Activated T-cell treated with anti-CD3 and anti-CD28 coated beads, Interleukin-2, amount 50 U/mL, for 72 hours (primary cell): Measurements from ENCODE around the gene SPNS2. TPM values are rescaled to one million over a fixed set of nuclear protein-coding genes. Genes with fewer than 3 reads are reported as not detected.
A peak's percentile ranks its signal among the peaks of the same experiment; 100 is the strongest.

Source experiments
- ATAC-seq, 2 donors: fragments of 150-1000 bp; cut with Tn5 transposase; replicated peaks in 1 of 2; 2 replicates each; pipeline ENCODE4 v1.10.0; 2021; ENCODE audit warnings: moderate library complexity in 2 of 2, mild to moderate bottlenecking in 1 of 2
- DNase-seq, 2 donors: peaks; one replicate each; pipeline ENCODE4 v3.0.0; 2021 to 2022; ENCODE audit warnings: mixed read lengths in 1 of 2
- H3K27ac Mint-ChIP-seq: one replicate; pipeline ENCODE4 v1.8.0; 2022; ENCODE audit warnings: mild to moderate bottlenecking, moderate library complexity, mixed read lengths
- H3K27me3 Mint-ChIP-seq: one replicate; pipeline ENCODE4 v1.8.0; 2022; ENCODE audit warnings: low read depth, mixed read lengths
- H3K36me3 Mint-ChIP-seq, 2 donors: one replicate each; pipeline ENCODE4 v1.8.0; 2022; ENCODE audit warnings: mixed read lengths in 2 of 2, mild to moderate bottlenecking in 1 of 2; ENCODE audit not compliant: insufficient read depth in 2 of 2
- H3K4me1 Mint-ChIP-seq: one replicate; pipeline ENCODE4 v1.8.0; 2022; ENCODE audit warnings: low read depth, mixed read lengths
- H3K4me3 Mint-ChIP-seq, 2 donors: one replicate each; pipeline ENCODE4 v1.8.0; 2022; ENCODE audit warnings: mild to moderate bottlenecking in 2 of 2, mixed read lengths in 2 of 2, moderate library complexity in 2 of 2
- H3K9me3 Mint-ChIP-seq, 2 donors: one replicate each; pipeline ENCODE4 v1.8.0; 2022; ENCODE audit warnings: mixed read lengths in 2 of 2
- total RNA-seq, 2 donors: library from RNA; stranded (reverse); gene quantifications; one replicate each; pipeline ENCODE4 v1.2.3, GENCODE V29; 2022

The SPNS2 gene
- total RNA-seq, 2 donors from 2014 or later = 1.1 to 1.3 TPM

DNA sequence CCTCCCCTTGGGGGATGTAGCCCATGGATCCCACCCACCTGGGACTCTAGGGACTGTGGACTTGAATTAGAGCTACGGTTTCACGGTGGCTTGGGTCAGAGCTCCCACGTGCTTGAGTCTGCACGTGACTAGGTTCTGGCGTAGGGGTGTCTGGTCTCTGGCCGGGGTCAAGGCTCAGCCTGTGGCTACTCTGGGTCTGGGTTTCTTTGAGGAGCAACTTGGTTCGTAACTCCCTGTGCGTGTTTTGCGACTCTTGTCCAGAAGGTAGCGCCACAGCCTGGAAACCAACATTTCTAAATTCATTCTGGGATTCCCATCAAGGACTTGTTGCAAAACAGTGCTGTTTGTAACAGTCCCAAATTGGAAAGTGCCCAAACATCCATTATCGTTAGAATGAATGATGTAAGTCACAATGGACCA lies 62.2 kb downstream of the SPNS2 start:
- Mint-ChIP-seq H3K27ac (no peak overlapping the region), H3K4me1 (peaks cover 55% of the 10 kb centered on the region), H3K9me3 (peaks cover 0 to 1% of the 10 kb centered on the region in 2 donors), H3K27me3 (no peaks in the 10 kb centered on the region), H3K4me3 (no peak overlapping the region), H3K36me3 (peaks cover 0 to 2% of the 10 kb centered on the region in 2 donors)
- ATAC-seq (no peak), DNase-seq (no peak)

DNA sequence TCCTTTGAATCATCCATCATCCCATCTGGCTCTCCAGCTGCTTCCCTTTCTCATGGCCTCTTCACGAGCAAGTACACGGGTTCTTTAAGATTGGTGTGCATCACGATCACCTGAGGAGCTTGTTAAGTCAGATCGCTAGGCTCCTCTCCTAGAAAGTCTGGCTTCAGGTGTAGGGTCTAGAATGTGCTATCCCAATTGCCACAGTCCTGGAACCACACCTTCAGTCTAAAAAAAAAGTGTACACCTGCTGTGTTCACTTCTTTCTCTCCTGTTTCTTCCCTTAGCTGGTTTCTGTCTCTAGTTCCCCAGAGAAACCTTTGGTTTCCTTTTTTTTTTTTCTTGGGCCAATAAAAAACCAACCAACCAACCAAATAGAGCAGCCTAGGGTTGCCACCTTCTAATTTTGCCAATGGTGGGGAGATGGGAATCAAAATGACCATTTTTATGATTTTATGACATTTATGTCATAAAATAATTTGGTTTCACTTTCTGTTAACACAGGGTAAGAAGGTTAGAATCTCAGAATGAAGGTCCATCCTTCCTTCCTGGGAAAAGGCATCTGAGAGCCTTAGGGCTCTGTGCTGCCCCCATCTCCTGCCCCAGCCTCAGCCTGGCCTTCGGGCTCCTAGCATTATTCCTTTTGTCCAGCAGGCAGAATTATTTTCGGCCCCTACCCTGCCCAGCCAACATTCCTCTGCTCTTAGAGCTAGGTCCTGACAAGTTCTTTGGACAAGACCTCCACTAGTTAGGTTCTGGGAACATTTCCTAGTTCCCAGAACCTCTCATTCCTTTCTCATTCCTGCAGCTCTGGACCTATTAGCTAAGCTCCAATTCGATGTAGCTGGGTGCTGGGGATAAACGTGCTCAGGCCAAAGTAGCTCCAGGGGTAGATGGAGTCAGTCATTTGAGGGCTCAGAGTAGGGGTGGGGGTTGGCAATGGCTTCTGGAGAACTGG lies 63.6 kb downstream of the SPNS2 start:
- ATAC-seq (peak; percentile 5 to 26), DNase-seq (no peak)
- Mint-ChIP-seq H3K4me3 (peak overlapping the region; percentile 65 to 84), H3K27me3 (no peaks in the 10 kb centered on the region), H3K36me3 (peaks cover 0 to 2% of the 10 kb centered on the region in 2 donors), H3K4me1 (peaks cover 56% of the 10 kb centered on the region), H3K27ac (peak overlapping the region; percentile 90), H3K9me3 (peaks cover 0 to 1% of the 10 kb centered on the region in 2 donors)

DNA sequence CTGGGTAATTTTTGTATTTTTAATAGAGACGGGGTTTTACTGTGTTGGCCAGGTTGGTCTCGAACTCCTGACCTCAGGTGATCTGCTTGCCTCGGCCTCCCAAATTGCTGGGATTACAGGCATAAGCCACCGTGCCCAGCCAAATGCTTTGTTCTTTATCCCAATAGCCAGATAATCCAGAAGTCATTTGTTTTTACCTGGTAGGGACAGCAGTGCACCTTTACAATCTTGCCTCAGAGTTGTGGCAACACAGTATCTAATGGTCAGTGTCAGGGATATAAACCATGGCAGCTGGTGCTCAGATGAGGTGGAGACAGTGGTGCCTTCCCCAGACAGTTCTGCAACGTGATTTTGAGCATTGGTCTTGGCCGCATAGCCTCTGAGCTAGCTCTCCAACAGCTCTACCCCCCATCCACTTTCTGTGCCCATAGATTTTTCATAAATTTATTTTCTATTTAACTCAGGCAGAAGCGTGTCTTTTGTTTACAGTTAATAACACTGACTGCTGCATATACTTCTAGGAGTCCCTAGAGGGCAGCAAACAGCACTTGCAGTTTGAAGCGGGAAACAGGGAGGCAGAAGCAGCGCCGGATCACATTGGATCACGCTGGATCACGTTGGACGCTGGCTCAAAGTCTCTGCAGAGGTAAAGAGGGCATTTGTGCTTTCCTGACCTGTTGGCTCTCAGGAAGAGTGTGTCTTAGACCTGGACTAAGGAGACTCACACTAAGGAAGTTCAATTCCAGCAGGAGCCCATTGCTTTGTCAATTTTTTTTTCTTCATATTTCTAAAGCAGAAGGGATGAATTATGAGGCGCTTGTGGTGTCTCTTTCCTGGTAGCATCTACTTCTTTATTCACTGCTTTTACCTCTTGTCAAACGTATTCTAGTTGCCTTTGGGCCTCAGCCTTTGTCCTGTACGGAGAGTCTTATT lies 66.8 kb downstream of the SPNS2 start:
- ATAC-seq = peak; percentile 41 to 53
- peaks cover 0 to 1% of the 10 kb centered on the region in 2 donors for H3K9me3 Mint-ChIP-seq
- H3K4me1 Mint-ChIP-seq = peaks cover 48% of the 10 kb centered on the region
- H3K4me3 Mint-ChIP-seq = peak overlapping the region; percentile 40 to 48
- peaks cover 0 to 2% of the 10 kb centered on the region in 2 donors for H3K36me3 Mint-ChIP-seq
- no peaks in the 10 kb centered on the region for H3K27me3 Mint-ChIP-seq
- peak; percentile 59 for DNase-seq
- H3K27ac Mint-ChIP-seq = no peak overlapping the region

DNA sequence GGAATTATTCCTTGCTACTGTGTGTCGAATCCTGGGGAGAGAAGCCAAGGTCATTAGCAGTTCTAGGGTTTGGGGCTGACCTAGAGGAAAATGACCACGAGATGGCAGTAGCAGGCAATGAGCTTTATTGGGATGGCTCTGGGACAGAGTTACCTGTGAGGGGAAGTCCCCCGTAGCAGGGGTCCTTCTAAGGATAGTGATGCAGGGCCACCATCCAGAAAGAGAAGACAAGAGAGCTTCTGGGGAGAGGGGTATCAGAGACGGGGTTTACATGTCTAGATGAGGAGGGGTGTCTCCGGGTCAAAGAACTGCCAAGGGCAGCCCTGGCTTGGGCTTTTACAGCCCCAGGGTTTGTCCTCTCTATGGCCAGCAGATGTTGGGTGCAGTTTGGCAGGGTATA lies 68.1 kb downstream of the SPNS2 start:
- H3K27me3 Mint-ChIP-seq = peaks cover 5% of the 10 kb centered on the region

DNA sequence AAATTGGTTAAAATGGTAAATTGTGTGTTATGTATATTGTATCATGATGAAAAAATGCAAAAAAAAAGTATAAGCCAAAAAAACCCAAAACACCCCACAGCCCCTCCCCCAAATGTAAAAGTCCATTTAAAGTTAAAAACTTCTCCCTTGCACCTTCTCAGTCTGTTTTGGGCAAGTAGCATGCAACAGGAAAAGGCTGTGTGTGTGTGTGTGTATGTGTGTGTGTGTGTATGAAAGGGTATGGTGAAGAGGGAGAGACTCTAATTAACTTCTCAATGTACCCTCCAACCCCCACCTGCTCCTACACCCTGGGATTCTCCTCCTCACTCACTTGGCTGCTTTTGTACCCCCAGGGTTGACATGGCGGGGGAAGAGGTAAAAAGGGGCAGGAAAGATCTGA lies 70.9 kb downstream of the SPNS2 start:
- Mint-ChIP-seq H3K27me3 (peaks cover 6% of the 10 kb centered on the region), H3K36me3 (no peaks in the 10 kb centered on the region), H3K4me1 (peaks cover 35% of the 10 kb centered on the region), H3K27ac (no peak overlapping the region), H3K4me3 (no peak overlapping the region), H3K9me3 (no peaks in the 10 kb centered on the region)
- DNase-seq (no peak), ATAC-seq (no peak)

More for the DNA sequence above, 68.1 kb downstream of the SPNS2 start:
- peak; percentile 64 to 66 for DNase-seq
- peak overlapping the region in 1 of 2 donors; percentile 4 for H3K4me3 Mint-ChIP-seq
- peak; percentile 27 to 41 for ATAC-seq
- H3K4me1 Mint-ChIP-seq = peaks cover 42% of the 10 kb centered on the region
- peaks cover 0 to 2% of the 10 kb centered on the region in 2 donors for H3K36me3 Mint-ChIP-seq
- no peak overlapping the region for H3K27ac Mint-ChIP-seq
- peaks cover 0 to 1% of the 10 kb centered on the region in 2 donors for H3K9me3 Mint-ChIP-seq

DNA sequence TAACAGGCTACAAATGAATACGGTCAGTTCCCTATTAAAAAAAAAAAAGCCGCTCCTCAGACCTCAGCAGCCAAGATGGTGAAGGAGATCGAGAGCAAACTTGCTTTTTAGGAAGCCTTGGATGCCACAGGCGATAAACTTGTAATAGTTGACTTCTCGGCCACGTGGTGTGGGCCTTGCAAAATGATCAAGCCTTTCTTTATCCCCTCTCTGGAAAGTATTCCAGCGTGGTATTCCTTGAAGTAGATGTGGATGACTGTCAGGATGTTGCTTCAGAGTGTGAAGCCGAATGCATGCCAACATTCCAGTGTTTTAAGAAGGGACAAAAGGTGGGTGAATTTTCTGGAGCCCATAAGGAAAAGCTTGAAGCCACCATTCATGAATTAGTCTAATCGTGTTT lies 73.5 kb downstream of the SPNS2 start:
- no peak for ATAC-seq

DNA sequence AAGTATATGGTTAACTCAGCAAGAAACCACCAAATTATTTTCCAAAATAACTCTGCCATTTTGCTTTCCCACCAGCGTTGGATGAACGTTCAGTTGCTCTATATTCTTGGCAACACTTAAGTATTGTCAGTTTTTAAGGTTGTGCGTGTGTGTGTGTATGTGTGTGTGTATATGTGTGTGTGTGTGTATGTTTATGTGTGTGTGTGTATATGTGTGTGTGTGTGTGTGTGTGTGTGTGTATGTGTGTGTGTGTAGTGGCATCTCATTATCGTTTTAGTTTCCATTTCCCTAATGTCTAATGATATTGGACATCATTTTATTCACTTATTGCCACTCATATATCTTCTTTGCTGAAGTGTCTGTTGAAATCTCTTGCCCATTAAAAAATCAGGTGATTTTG lies 74.4 kb downstream of the SPNS2 start:
- Mint-ChIP-seq H3K27ac (peak overlapping the region; percentile 2), H3K4me3 (peak overlapping the region; percentile 31 to 58), H3K36me3 (no peaks in the 10 kb centered on the region), H3K4me1 (peaks cover 18% of the 10 kb centered on the region), H3K9me3 (no peaks in the 10 kb centered on the region), H3K27me3 (peaks cover 14% of the 10 kb centered on the region)
- ATAC-seq (peak; percentile 2 to 4), DNase-seq (no peak)

More for the DNA sequence above, 73.5 kb downstream of the SPNS2 start:
- H3K27ac Mint-ChIP-seq = no peak overlapping the region
- no peak for DNase-seq
- H3K9me3 Mint-ChIP-seq = no peaks in the 10 kb centered on the region
- H3K4me3 Mint-ChIP-seq = no peak overlapping the region
- H3K4me1 Mint-ChIP-seq = peaks cover 18% of the 10 kb centered on the region
- peaks cover 14% of the 10 kb centered on the region for H3K27me3 Mint-ChIP-seq
- H3K36me3 Mint-ChIP-seq = no peaks in the 10 kb centered on the region

DNA sequence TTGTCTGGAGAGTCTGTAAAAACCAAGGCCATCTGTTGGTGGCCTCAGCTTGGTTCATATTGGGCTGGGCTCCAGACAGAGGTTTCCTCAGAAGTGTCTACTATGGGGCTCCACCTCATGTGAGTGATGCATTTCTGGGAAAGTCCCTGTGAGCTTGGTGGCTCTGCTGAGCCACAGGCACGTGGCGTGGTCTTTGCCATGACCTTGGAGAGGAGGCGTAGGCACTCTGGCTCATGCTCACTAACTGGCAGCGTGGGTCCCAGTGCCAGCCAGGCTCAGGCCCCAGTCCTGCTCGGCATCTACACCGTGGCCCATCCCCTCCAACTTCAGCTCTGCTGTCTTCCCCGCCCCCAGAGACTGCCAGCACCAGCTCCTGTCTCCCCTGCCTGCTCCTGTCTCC lies 75.0 kb downstream of the SPNS2 start:
- H3K4me1 Mint-ChIP-seq = peaks cover 18% of the 10 kb centered on the region
- DNase-seq = peak; percentile 82 to 89
- H3K4me3 Mint-ChIP-seq = peak overlapping the region; percentile 31 to 58
- H3K27ac Mint-ChIP-seq = peak overlapping the region; percentile 43
- peak; percentile 99 for ATAC-seq
- H3K9me3 Mint-ChIP-seq = no peaks in the 10 kb centered on the region
- H3K27me3 Mint-ChIP-seq = peaks cover 14% of the 10 kb centered on the region
- H3K36me3 Mint-ChIP-seq = no peaks in the 10 kb centered on the region

DNA sequence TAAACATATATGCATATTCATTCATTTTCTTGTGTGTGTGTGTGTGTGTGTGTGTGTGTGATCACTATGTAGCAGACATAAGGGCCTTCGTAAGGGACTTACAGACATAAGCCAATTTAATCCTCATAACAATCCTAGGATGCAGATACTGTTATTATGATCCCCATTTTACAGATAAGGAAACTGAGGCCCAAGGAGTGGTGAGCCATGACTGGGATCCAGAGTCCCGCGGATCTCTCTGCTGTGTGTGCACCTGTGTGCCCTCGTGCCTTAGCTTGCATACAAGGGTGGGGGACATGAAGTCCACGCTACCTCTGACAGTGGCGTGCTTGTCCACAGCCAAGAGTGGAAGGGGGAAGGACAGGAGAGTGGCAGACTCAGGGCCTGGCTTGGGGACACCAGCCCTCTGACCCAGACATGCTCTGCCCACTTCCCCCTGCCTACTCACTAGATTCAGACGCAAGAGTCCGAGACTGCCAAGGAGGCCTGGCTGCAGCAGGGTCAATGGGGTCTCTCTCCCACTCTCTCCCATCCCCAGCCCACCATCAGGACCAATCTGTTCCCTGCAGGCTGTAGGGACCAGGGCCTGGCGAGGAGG lies 75.9 kb downstream of the SPNS2 start:
- Mint-ChIP-seq H3K27me3 (peaks cover 14% of the 10 kb centered on the region), H3K4me1 (peaks cover 18% of the 10 kb centered on the region), H3K36me3 (no peaks in the 10 kb centered on the region), H3K27ac (no peak overlapping the region), H3K9me3 (no peaks in the 10 kb centered on the region), H3K4me3 (no peak overlapping the region)
- ATAC-seq = no peak
- no peak for DNase-seq

DNA sequence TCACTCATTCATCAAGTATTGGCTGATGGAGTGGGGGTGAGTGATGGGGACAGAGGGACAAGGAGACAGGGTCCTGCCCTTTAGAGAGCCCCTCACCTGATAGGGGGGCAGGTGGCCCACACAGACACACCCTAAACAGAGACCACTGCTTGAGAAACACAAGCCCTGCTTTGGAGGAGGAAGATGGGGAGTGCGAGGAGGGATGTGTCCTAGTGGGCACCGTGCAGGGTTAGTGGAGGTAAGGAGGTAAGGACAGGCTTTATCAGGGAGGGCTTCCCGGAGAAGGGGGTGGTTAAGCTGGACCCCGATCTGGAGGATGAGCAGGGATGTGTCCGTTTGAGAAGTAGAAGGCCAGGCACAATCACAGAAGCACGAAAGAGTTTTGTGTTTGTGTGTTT lies 77.5 kb downstream of the SPNS2 start:
- Mint-ChIP-seq H3K4me3 (no peak overlapping the region), H3K4me1 (peaks cover 18% of the 10 kb centered on the region), H3K9me3 (no peaks in the 10 kb centered on the region), H3K36me3 (no peaks in the 10 kb centered on the region), H3K27me3 (peaks cover 19% of the 10 kb centered on the region), H3K27ac (no peak overlapping the region)
- ATAC-seq (no peak), DNase-seq (no peak)

DNA sequence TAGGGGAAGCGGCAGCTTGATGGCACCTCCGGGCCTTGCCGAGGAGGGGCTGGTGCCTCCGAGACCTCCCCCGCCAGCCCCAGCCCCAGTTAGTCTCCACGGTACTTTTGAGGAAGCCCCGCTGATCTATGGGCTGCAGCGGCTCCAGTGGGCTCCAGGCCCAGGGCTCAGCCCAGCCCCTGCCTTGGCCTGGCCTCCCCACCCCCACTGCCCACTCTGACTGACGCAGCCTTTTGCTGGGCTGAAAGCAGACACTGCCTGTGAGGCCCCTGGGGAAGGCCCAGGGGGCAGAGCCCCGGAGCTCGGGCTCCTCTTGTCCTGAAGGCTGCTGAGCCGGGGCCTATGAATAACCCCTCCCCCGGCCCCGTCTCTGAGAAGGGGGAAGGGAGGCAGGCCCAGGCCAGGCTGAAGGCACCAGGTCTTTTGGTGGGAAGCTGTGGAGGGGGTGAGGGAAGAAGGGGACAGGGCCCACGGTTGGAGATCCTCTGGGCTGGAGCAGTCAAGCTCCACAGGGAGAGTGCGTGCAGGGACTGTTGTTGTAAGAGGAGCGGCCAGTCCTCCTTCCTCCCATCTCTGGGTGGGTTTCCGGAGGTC lies 78.1 kb downstream of the SPNS2 start:
- Mint-ChIP-seq H3K27me3 (peaks cover 20% of the 10 kb centered on the region), H3K9me3 (no peaks in the 10 kb centered on the region), H3K36me3 (no peaks in the 10 kb centered on the region), H3K4me1 (peaks cover 18% of the 10 kb centered on the region), H3K4me3 (no peak overlapping the region), H3K27ac (no peak overlapping the region)
- DNase-seq (no peak), ATAC-seq (no peak)

DNA sequence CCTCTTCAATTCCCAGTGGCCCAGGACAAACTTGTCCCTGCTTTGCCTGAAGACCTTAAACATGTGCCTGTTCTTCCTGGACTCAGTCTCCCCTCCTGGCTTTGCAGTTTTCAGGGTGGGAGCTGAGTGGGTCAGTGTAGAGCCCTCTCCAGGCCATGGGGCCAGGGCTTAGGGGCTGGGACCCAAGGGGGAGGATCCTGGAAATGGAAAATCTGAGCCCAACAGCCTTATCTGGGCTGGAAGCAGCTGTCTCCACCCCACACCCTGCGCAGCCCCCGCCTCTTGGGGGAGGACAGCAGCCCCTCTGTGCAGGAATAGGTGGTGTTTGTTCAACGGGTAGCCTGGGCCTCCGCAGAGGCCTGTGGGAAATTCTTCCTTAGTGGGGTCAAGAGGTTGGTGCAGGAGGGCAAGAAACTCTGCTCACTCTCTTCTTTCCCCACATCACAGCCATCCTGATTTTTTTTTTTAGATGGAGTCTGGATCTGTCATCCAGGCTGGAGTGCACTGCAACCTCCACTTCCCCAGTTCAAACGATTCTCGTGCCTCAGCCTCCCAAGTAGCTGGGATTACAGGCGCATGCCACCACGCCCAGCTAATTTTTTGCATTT lies 78.8 kb downstream of the SPNS2 start:
- no peak overlapping the region for H3K4me3 Mint-ChIP-seq

More for the DNA sequence above, 78.8 kb downstream of the SPNS2 start:
- no peaks in the 10 kb centered on the region for H3K36me3 Mint-ChIP-seq
- DNase-seq (no peak), ATAC-seq (no peak)
- peaks cover 26% of the 10 kb centered on the region for H3K27me3 Mint-ChIP-seq
- H3K4me1 Mint-ChIP-seq = peaks cover 18% of the 10 kb centered on the region
- no peak overlapping the region for H3K27ac Mint-ChIP-seq
- H3K9me3 Mint-ChIP-seq = no peaks in the 10 kb centered on the region
